GM12891 (cell line): ENCODE data around the gene KIFC3.

Source experiments
- DNase-seq: peaks from one replicate; pipeline ENCODE4 v3.0.0; 2011; ENCODE audit warnings: low spot score; ENCODE audit not compliant: insufficient read length
- FAIRE-seq: peaks from 2 replicates; lab custom pipeline; 2011; peaks lifted over from hg19 to GRCh38; lab: Jason Lieb, UNC
- PAX5 ChIP-seq: IDR thresholded peaks from 2 replicates; pipeline ENCODE4 v1.6.1; 2011; ENCODE audit warnings: low read length, moderate library complexity, mild to moderate bottlenecking; ENCODE audit not compliant: insufficient read depth, severe bottlenecking
- POLR2A ChIP-seq: IDR thresholded peaks from 2 replicates; pipeline ENCODE4 v1.6.1; 2011; ENCODE audit warnings: low read depth, low read length, control low read depth
- POLR2AphosphoS5 ChIP-seq: IDR thresholded peaks from 2 replicates; pipeline ENCODE4 v1.6.1; 2011; ENCODE audit warnings: low read depth, low read length, control low read depth
- POU2F2 ChIP-seq: IDR thresholded peaks from 2 replicates; pipeline ENCODE4 v1.6.1; 2011; ENCODE audit warnings: low read depth, mild to moderate bottlenecking, control low read depth, low read length, moderate library complexity
- SPI1 ChIP-seq: IDR thresholded peaks from 2 replicates; pipeline ENCODE4 v1.6.1; 2011; ENCODE audit warnings: low read depth, low read length, control low read depth
- TAF1 ChIP-seq: IDR thresholded peaks from 2 replicates; pipeline ENCODE4 v1.6.1; 2011; ENCODE audit warnings: low read depth, low read length, control low read depth

KIFC3 gene

DNA sequence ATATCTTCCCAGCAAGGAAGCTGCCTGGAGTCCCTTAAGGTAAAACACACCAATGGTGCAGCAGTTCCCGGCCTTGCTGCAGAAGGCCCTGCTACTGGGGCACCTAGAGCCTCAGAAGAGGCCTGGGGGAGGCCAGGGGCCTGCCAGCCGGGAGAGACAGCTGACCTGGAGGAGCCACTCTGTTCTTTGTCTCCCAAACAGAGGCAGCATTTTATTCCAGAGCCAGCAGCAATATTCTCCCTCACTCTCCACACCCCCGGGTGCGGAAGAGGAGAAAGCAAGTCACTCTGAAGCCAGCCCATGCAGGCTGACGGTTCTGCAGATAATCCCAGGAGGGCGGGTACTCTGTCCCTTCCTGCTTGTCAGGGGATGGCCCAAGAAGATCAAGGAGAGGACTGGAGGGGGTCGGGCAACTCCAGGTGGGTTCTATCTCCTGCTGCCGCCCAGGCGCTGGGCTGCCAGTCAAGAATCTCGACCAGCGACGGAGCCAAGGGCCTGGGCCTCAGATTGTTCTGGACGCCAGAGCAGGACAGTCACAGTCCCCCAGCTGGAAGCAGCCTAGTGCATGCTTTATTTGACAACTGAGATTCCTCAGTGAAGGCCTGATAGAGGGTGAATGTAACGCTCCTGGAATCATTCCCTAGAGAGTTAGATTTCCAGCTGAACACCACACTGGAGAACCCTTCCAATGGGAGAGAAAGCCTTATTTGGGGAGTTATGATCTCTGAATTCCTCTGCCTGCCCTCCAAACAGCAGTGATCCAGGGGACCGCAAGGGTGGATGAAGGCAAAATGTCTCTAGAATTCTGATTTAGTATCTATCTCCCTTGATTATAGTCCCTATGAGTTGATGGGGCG lies 1.1 kb upstream of the KIFC3 start:
- TF ChIP-seq POLR2A (no peak), POLR2AphosphoS5 (no peak)
- DNase-seq (no peak), FAIRE-seq (no peak)

DNA sequence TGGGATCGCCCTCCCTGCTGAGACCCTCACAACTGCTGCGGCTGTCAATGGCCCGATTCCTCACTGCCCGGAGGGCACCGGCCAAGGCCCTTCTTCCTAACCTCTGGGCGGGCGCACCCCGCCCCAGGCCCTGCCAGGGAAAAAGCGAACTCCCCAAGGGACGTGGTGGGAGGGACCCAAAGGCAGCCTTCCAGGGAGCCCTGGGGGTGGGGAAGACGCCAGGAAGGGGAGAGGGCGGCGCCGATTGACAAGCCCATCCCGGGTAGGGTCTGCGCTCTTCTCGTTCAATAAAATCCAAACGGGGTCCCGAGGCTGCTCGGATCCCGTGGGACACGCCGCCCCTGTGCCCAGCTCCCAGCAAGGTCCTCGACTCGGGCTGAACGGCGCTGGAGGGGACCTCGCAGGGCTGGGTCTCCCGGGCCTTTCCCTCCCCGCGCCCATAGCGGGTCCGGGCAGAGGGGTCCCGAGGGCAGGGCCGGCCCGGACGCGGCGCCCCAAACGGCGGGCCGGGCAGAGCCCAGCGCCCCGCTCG lies 416 bp downstream of the KIFC3 start:
- no peak for DNase-seq
- FAIRE-seq: no peak
- no peak for TF ChIP-seq SPI1
- no peak for TF ChIP-seq POLR2AphosphoS5
- no peak for TF ChIP-seq POU2F2
- TF ChIP-seq TAF1: no peak
- no peak for TF ChIP-seq PAX5
- no peak for TF ChIP-seq POLR2A

DNA sequence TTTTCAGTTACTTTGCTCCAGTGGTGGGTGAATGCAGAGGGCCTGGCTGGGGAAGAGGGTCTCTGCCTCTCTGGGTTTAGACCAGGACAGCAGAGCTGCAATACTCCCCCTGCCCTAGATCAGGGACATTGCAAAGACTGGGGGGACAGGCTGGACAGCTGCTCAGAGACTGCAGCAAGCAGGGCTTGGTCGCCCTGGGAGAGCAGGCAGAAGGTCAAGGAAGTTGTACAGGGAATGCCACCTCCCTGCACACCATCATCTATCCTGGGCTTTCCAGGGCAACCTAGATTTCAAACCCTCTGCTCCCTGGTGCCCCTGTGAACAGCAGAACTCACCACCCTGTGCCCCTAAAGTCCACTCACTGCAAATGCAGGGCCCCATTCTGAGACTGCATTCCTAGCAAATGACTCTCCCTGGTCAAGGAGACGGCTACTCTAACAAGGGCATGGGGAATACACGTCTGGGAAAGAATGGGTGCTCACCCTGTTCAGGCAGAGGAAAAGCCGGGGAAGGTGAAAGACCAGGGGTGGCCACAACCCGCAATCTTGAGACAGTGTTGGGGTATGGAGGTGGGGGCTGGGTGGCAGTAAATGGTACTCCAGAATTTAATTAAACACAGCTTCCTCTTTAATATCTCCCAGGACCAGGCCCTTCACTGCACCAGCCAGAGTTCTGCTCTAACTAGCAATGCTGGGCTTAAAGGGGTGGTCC lies 1.0 kb downstream of the KIFC3 start:
- no peak for TF ChIP-seq POLR2A
- no peak for TF ChIP-seq TAF1
- no peak for TF ChIP-seq SPI1
- DNase-seq (no peak), FAIRE-seq (no peak)

DNA sequence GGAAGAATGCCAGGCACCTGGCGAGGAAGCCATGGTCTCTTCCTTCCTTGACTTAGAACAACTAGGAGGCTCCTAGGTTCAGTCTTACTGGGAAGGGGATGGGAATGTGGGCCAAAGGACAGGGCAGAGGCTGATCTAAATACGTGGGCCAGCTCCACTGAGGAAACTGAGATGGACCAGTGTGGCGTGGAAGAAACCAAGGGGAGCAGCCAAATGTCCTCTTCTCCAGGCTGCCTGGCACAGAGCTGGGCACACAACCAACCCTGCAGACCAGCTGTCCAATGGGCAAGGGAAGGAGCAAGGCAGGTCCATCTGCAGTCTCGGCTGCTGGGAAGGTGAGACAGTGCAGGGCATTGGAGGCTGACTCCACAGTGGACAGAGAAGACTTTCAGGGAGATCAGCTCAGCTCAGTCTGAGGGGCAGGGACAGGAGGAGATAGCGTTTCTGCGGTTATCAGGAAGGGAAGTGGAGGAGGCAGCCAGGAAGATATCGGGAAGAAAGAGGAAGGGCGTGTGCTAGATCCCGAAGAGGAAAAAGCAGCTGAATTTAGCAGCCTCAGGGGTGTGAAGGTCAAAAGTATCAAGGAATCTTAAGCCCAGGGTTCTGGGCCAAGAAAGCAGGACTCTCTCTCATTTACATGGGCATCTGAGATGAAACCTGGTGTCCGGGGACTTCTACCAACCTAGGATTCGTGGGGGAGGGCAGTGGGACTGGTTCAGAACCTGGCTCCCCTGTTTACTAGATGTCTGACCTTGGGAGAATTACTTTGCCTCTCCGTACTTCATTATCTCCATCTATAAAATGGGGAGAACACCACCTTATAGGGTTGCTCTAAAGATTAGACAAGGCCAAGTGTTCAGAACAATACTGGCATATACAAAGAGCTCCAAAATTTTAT lies 1.8 kb downstream of the KIFC3 start:
- FAIRE-seq (no peak), DNase-seq (no peak)
- TF ChIP-seq SPI1 (no peak), TAF1 (no peak), POU2F2 (no peak), PAX5 (no peak), POLR2A (no peak), POLR2AphosphoS5 (no peak)

DNA sequence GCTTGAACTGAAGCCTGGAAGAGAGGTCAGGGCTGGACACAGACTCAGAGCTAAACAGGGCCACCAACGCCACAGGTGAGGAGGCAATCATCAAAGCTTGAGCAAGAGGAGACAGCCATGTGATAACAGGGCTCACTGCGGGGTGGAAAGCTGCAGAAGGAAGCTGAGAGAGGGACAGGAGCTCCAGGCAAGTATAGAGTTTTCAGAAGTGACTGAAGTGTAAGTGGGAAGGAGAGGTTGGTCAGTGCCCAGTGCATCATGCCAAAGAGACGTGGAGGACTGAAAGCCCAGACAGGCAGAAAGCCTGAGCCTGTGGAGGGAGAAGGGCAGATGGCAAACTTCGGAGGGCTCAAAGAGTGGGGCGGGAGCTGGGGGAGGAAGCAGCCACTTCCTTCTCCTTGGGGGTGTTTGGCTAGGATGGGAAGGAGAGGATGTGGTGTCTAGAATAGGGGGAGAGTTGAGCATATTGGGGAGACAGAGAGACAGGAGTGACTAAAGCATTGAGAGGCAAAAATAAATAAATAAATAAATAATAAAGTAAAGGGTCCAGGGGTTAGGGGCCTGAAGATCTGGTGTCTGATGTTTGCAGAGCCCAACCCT lies 2.6 kb downstream of the KIFC3 start:
- FAIRE-seq (no peak), DNase-seq (no peak)
- no peak for TF ChIP-seq POU2F2
- TF ChIP-seq POLR2A: no peak
- TF ChIP-seq PAX5: no peak
- no peak for TF ChIP-seq TAF1
- no peak for TF ChIP-seq SPI1
- TF ChIP-seq POLR2AphosphoS5: no peak

DNA sequence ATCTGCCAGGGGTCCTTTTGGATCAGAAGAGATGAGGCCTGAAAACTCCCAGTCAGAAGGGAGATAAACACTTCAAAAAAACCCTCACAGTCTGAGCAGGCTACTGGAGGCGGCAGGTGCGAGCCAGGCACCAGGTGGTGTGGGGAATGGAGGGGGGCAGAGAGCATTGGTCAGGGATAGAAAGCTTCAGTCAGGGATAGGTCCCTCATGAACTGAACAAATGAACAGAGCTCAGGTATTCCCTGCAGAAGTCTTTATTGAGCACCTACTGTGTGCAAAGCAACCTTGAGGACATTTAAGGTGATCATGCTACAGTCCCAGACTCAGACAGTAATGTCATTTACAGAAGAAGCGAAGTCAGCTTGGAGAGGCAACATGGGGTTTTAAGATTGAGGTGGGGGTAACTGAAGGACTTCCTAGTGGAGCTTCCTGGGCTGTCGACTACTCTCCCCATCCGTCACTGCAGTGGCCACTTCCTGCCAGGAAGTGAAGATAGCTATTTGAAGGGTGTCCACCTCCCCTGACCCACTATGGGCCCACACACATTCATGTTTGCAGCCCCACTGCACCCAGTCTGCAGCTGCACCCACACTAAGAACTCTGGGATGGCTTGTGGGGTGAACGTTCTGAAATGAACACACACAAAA lies 3.2 kb downstream of the KIFC3 start:
- DNase-seq: no peak
- TF ChIP-seq POU2F2 (no peak), POLR2AphosphoS5 (no peak), SPI1 (no peak), PAX5 (no peak), POLR2A (no peak), TAF1 (no peak)
- no peak for FAIRE-seq

DNA sequence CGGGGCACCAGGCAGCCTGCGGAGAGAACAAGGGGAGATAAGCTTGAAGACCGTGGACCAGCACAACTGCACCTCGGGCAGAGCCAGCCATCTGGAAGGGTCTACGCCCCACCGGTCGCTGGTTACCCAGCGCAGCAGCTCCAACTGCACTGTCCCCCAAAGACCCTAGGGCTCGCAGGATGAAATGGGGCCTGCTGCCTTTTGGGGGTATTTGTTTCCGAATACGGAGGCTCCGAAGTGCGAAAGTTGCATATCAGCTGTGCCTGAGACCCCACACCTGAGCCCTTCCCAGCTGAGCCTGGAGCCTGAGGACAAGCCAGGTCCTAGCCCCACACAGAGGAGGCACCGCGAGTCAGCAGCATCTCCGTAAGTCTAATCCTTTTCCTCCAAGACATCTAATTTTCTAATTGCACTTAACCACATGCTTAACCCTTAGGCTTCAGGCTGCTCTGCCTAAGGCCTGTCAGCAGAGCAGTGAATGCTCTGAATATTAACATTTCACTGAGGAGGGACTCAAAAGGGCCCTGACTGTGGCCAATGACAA lies 4.0 kb downstream of the KIFC3 start:
- FAIRE-seq: no peak
- no peak for DNase-seq
- TF ChIP-seq POLR2AphosphoS5 (no peak), SPI1 (no peak), POLR2A (no peak), PAX5 (no peak), TAF1 (no peak), POU2F2 (no peak)
